B cell (primary cell): Measurements from ENCODE around the gene MRM2.

Experiments used
- CTCF ChIP-seq: fragments of 200-600 bp; IDR thresholded peaks from one replicate; pipeline ENCODE4 v1.8.0; 2022; ENCODE audit warnings: antibody characterized with exemption, mild to moderate bottlenecking
- EZH2 ChIP-seq: IDR thresholded peaks from 2 replicates; pipeline ENCODE4 v1.6.1; 2012; ENCODE audit warnings: borderline replicate concordance, low read depth, mild to moderate bottlenecking, moderate library complexity, low read length; ENCODE audit not compliant: insufficient read depth, poor library complexity, severe bottlenecking

- TF ChIP-seq CTCF: no peak
- TF ChIP-seq EZH2: no peak
Observed at GRCh38 chr7:2219606-2220005, 22.4 kb downstream of the MRM2 start.
